MCF 10A (cell line): ENCODE results near the gene DAPK2. TPM values are rescaled to one million over a fixed set of nuclear protein-coding genes. Genes with fewer than 3 reads are reported as not detected.

Experiments used
- BruUV-seq: library from RNA; stranded (reverse); fragments of 400-500 nt; replicated peaks from 2 replicates; lab custom pipeline; 2021; lab: Mats Ljungman, UMichigan
- CTCF ChIA-PET: fragments of 300-600 bp; sonication (Branson Sonifier 250); formaldehyde crosslinking; extraction: SDS; loops from one replicate; lab custom pipeline; 2021; ENCODE audit warnings: antibody characterized with exemption, inconsistent platforms; lab: Yijun Ruan, JAX
- POLR2A ChIA-PET: fragments of 300-600, 350-650 bp; sonication (Branson Sonifier 250); formaldehyde crosslinking; extraction: SDS; loops from one replicate; lab custom pipeline; 2020; ENCODE audit warnings: antibody characterized with exemption, inconsistent platforms; lab: Yijun Ruan, JAX
- DNase-seq: peaks from one replicate; pipeline ENCODE4 v3.0.0-alpha.2; 2018; ENCODE audit not compliant: unreplicated experiment
- H3K27ac Mint-ChIP-seq: one replicate; pipeline ENCODE4 v1.8.0; 2022; ENCODE audit warnings: mild to moderate bottlenecking, low read depth, mixed read lengths; ENCODE audit not compliant: unreplicated experiment
- H3K27me3 Mint-ChIP-seq: one replicate; pipeline ENCODE4 v1.8.0; 2022; ENCODE audit warnings: mixed read lengths; ENCODE audit not compliant: insufficient read depth, unreplicated experiment
- H3K36me3 Mint-ChIP-seq: one replicate; pipeline ENCODE4 v1.8.0; 2022; ENCODE audit warnings: mild to moderate bottlenecking, moderate library complexity, mixed read lengths; ENCODE audit not compliant: insufficient read depth, unreplicated experiment
- H3K4me1 Mint-ChIP-seq: one replicate; pipeline ENCODE4 v1.8.0; 2022; ENCODE audit warnings: mixed read lengths; ENCODE audit not compliant: insufficient read depth, unreplicated experiment
- H3K4me3 Mint-ChIP-seq: one replicate; pipeline ENCODE4 v1.8.0; 2022; ENCODE audit warnings: mild to moderate bottlenecking, moderate library complexity, mixed read lengths; ENCODE audit not compliant: unreplicated experiment
- H3K9me3 Mint-ChIP-seq: one replicate; pipeline ENCODE4 v1.8.0; 2022; ENCODE audit warnings: mixed read lengths; ENCODE audit not compliant: unreplicated experiment
- CTCF ChIP-seq: fragments of 200-600 bp; IDR thresholded peaks from one replicate; pipeline ENCODE4 v1.8.0; 2022; ENCODE audit warnings: antibody characterized with exemption, mild to moderate bottlenecking; ENCODE audit not compliant: unreplicated experiment
- intact Hi-C: fragments of 100-400 bp; cut with micrococcal nuclease; formaldehyde crosslinking; loops from 2 replicates; pipeline ENCODE4 v1.14.1; 2022
- total RNA-seq: library from RNA; stranded (reverse); gene quantifications from 2 replicates; pipeline ENCODE4 v1.2.3, GENCODE V29; 2022

Gene DAPK2
- total RNA-seq, 1 experiment from 2014 or later, result 4.6 TPM

DNA sequence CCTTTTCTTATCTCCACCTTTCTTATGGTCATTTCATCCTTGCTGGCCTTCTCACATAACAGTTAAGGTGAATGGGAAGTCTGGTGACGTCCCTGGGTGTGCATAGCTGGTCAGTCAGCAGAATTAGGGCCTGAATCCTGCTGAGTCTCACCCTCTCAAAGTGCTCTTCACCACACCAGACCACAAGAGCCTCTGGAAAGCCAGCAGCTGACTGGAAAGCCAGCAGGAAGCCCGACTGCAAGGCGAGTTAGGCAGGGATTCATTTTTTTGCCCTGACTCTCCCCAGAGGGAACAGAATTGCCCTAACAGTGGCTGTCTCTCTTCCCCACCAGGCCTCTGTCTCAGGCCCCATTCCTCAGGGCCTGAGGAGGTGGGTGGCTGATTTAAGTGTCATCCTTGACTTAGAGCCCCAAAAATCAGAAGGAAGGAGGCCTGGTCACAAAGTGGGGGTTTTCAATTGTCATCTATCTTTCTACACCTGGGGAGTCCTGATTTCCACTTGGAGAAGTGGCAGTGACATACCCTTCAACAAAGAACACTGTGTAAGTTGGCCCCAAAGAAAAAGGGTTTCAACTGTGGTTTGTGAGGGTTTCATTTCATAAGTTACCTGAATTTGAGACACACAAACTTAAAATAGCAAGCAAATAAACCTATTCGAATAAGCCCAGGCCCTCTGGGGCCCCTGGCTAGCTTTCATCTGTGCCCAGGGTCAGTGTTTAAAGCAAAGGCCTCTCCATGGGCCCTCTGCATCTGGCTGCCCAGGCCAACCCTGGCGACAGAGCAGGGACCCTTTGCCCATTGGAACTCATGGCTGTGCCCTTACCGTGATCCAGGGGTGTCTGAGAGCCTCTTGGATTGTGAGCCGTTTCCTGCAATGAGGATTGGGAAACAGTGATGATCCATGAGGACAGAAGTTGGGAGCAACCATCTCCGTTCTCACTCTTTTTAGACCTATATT, 122.0 kb downstream of the DAPK2 start:
- intact Hi-C loops, result no loop called here
- ChIA-PET CTCF (no interaction called here), POLR2A (no interaction called here)
- BruUV-seq, result no TSS peak
- Mint-ChIP-seq H3K4me3 (no peak overlapping the region), H3K4me1 (peaks cover 5% of the 10 kb centered on the region), H3K9me3 (no peaks in the 10 kb centered on the region), H3K36me3 (peaks cover 8% of the 10 kb centered on the region), H3K27me3 (no peaks in the 10 kb centered on the region), H3K27ac (no peak overlapping the region)
- no peak for TF ChIP-seq CTCF
- DNase-seq, result no peak

DNA sequence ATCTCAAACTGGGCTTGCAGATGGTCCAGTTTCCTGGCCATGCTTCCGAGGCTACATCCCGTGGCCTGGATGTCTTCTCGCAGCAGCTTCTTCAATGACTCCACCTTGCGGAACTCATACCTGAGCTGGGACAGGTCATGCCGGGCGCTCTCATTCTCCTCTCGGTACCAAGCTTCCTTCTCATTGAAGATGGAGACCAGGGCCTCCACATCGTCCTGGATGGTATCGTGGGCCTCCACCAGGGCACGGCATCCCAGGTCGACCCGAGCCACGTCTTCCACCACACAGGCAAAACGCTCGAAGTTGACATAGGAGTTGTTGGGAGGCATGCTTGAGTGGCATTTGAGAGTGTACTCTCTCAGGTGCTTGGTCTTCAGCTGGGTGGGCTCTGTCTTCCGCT, 123.4 kb downstream of the DAPK2 start:
- BruUV-seq, result no TSS peak
- TF ChIP-seq CTCF, result no peak
- Mint-ChIP-seq H3K36me3 (peaks cover 8% of the 10 kb centered on the region), H3K4me3 (no peak overlapping the region), H3K27me3 (no peaks in the 10 kb centered on the region), H3K4me1 (peaks cover 5% of the 10 kb centered on the region), H3K27ac (no peak overlapping the region), H3K9me3 (no peaks in the 10 kb centered on the region)
- intact Hi-C loops, result no loop called here
- ChIA-PET POLR2A (no interaction called here), CTCF (interaction anchor here (1.8 kb wide), 1 partner anchor 23 kb away, joined by 5 read pairs; no protein-coding TSS in a partner anchor)
- no peak for DNase-seq

GRCh38 chr15:63922261-63922904, 123.9 kb downstream of the DAPK2 start:
- Mint-ChIP-seq H3K9me3 (no peaks in the 10 kb centered on the region), H3K27ac (no peak overlapping the region), H3K4me3 (no peak overlapping the region), H3K27me3 (no peaks in the 10 kb centered on the region), H3K4me1 (peaks cover 5% of the 10 kb centered on the region), H3K36me3 (peaks cover 8% of the 10 kb centered on the region)
- no TSS peak for BruUV-seq
- no peak for DNase-seq
- intact Hi-C loops, result no loop called here
- TF ChIP-seq CTCF, result no peak
- POLR2A ChIA-PET, result no interaction called here
- CTCF ChIA-PET, result interaction anchor here (1.8 kb wide), 1 partner anchor 23 kb away, joined by 5 read pairs; no protein-coding TSS in a partner anchor
